Measurements from ENCODE around the gene MVK. TPM values are rescaled to one million over a fixed set of nuclear protein-coding genes. Genes with fewer than 3 reads are reported as not detected.

Gene MVK
- polyA plus RNA-seq, 1 of the 3 experiments (the other 2 are of a cell fraction) = 7.0 TPM

- H3K4me2 ChIP-seq = no peak overlapping the region
- ChIA-PET CTCF (interaction anchor here (0.7 to 1.9 kb wide), 6 partner anchors 17 to 149 kb away, joined by 3 to 5 read pairs (median 3); no protein-coding TSS in a partner anchor), POLR2A (interaction anchor here (0.8 kb wide), 1 partner anchor 19 kb away, joined by 4 read pairs; no protein-coding TSS in a partner anchor)
- WGBS (ENCODE audit: low lambda C conversion rate) = 44% methylated on average over 6 of the region's 12 CpGs
- no peaks in the 10 kb centered on the region for H3F3A ChIP-seq (replicated peaks; ENCODE audit: insufficient read depth)
- H3K9me3 ChIP-seq = no peaks in the 10 kb centered on the region
- no peaks in the 10 kb centered on the region for H3K9me2 ChIP-seq
- no peak overlapping the region for H2AFZ ChIP-seq (ENCODE audit: low read depth)
- H3K27ac ChIP-seq (ENCODE audit: low read depth in 2 of 2, low read length in 1 of 2) = peak overlapping the region in 1 of 2 experiments; percentile 75; a peak in 2 of 4 replicates
- no peak overlapping the region for H3K4me3 ChIP-seq (ENCODE audit: low read depth in 2 of 2, low read length in 1 of 2)
- H3K36me3 ChIP-seq (replicated peaks in 1 of 2; ENCODE audit: control insufficient read depth in 1 of 2, insufficient read depth in 2 of 2, low read length in 1 of 2) = no peaks in the 10 kb centered on the region
- no peak for DNase-seq
- H3K79me2 ChIP-seq (ENCODE audit: insufficient read depth) = no peaks in the 10 kb centered on the region
- no peaks in the 10 kb centered on the region for H4K20me1 ChIP-seq (ENCODE audit: insufficient read depth)
- no peak overlapping the region for H3K9ac ChIP-seq
- TF ChIP-seq ZBTB33 (IDR thresholded peaks at IDR 0.05; ENCODE audit: borderline replicate concordance, low read depth) (no peak), FOXJ3 (CRISPR knock-in tag; IDR thresholded peaks at IDR 0.05) (no peak), MXI1 (IDR thresholded peaks at IDR 0.05; ENCODE audit: low read depth, low read length) (no peak), TCF12 (IDR thresholded peaks at IDR 0.05) (no peak), POLR2AphosphoS5 (IDR thresholded peaks at IDR 0.05; ENCODE audit: low read depth, low read length) (no peak), PBX3 (IDR thresholded peaks at IDR 0.05) (no peak), FOXM1 (IDR thresholded peaks at IDR 0.05; ENCODE audit: low read depth) (no peak), TEAD4 (IDR thresholded peaks at IDR 0.05; ENCODE audit: borderline replicate concordance, insufficient read depth) (no peak)
- H3K4me1 ChIP-seq (ENCODE audit: control insufficient read depth in 1 of 2, insufficient read depth in 2 of 2, low read depth in 1 of 2, low read length in 1 of 2) = peaks cover 0 to 57% of the 10 kb centered on the region in 2 experiments; a peak in 3 of 4 replicates
- H3K27me3 ChIP-seq (ENCODE audit: insufficient read depth) = peaks cover 12% of the 10 kb centered on the region; the same call in 1 of the 2 replicates
Measured at GRCh38 chr12:109625749-109626377, 52.3 kb downstream of the MVK start.

- no peak overlapping the region for H3K9ac ChIP-seq
- peak overlapping the region in 1 of 2 experiments; percentile 56; a peak in 1 of 4 replicates for H3K27ac ChIP-seq (ENCODE audit: low read depth in 2 of 2, low read length in 1 of 2)
- no peaks in the 10 kb centered on the region for H3K9me2 ChIP-seq
- no peaks in the 10 kb centered on the region for H3F3A ChIP-seq (replicated peaks; ENCODE audit: insufficient read depth)
- no peaks in the 10 kb centered on the region for H3K36me3 ChIP-seq (replicated peaks in 1 of 2; ENCODE audit: control insufficient read depth in 1 of 2, insufficient read depth in 2 of 2, low read length in 1 of 2)
- no peak for DNase-seq
- H3K4me3 ChIP-seq (ENCODE audit: low read depth in 2 of 2, low read length in 1 of 2) = no peak overlapping the region
- H4K20me1 ChIP-seq (ENCODE audit: insufficient read depth) = no peaks in the 10 kb centered on the region
- peaks cover 12% of the 10 kb centered on the region; the same call in 1 of the 2 replicates for H3K27me3 ChIP-seq (ENCODE audit: insufficient read depth)
- H3K79me2 ChIP-seq (ENCODE audit: insufficient read depth) = no peaks in the 10 kb centered on the region
- ChIA-PET CTCF (interaction anchor here (1.0 to 1.9 kb wide), 5 partner anchors 18 to 148 kb away, joined by 3 to 5 read pairs (median 3); no protein-coding TSS in a partner anchor), POLR2A (interaction anchor here (0.8 kb wide), 1 partner anchor 20 kb away, joined by 4 read pairs; no protein-coding TSS in a partner anchor)
- H2AFZ ChIP-seq (ENCODE audit: low read depth) = no peak overlapping the region
- peaks cover 0 to 56% of the 10 kb centered on the region in 2 experiments; a peak in 3 of 4 replicates for H3K4me1 ChIP-seq (ENCODE audit: control insufficient read depth in 1 of 2, insufficient read depth in 2 of 2, low read depth in 1 of 2, low read length in 1 of 2)
- WGBS (ENCODE audit: low lambda C conversion rate) = 75% methylated on average over 6 of the region's 7 CpGs
- no peaks in the 10 kb centered on the region for H3K9me3 ChIP-seq
- no peak overlapping the region for H3K4me2 ChIP-seq
- TF ChIP-seq TEAD4 (IDR thresholded peaks at IDR 0.05; ENCODE audit: borderline replicate concordance, insufficient read depth) (no peak), USF1 (IDR thresholded peaks at IDR 0.05; ENCODE audit: borderline replicate concordance, low read depth) (no peak), ZBTB33 (IDR thresholded peaks at IDR 0.05; ENCODE audit: borderline replicate concordance, low read depth) (no peak), GATA2 (CRISPR knock-in tag; IDR thresholded peaks at IDR 0.05) (no peak), FOSL2 (IDR thresholded peaks at IDR 0.05; ENCODE audit: borderline replicate concordance, low read depth) (no peak), CHD2 (IDR thresholded peaks at IDR 0.05; ENCODE audit: low read length, partially characterized antibody) (no peak), EZH2phosphoT487 (IDR thresholded peaks at IDR 0.05; ENCODE audit: borderline replicate concordance, low read depth) (no peak), RFX5 (IDR thresholded peaks at IDR 0.05; ENCODE audit: low read length) (no peak), FOXM1 (IDR thresholded peaks at IDR 0.05; ENCODE audit: low read depth) (no peak), JUND (IDR thresholded peaks at IDR 0.05) (no peak), NFIC (IDR thresholded peaks at IDR 0.05; ENCODE audit: borderline replicate concordance) (no peak), USF2 (IDR thresholded peaks at IDR 0.05; ENCODE audit: borderline replicate concordance, low read depth, low read length) (no peak)
Measured at GRCh38 chr12:109626378-109627115, 53.0 kb downstream of the MVK start.
